Ascending aorta (tissue), 2 donors: ENCODE measurements around the gene CIT. TPM values are rescaled to one million over a fixed set of nuclear protein-coding genes. Genes with fewer than 3 reads are reported as not detected.

Experiments
- DNase-seq, 2 donors: peaks; one replicate each; pipeline ENCODE4 v3.0.0-alpha.2; 2019; ENCODE audit warnings: low spot score in 2 of 2
- H3K27ac ChIP-seq, 2 donors: fragments of 200-600 bp; sonication (generic); one replicate each; pipeline ENCODE4 v1.5.1; 2016 to 2017; ENCODE audit warnings: mild to moderate bottlenecking in 1 of 2
- H3K27me3 ChIP-seq: fragments of 200-600 bp; sonication (generic); one replicate; pipeline ENCODE4 v1.5.1; 2017
- H3K36me3 ChIP-seq, 2 donors: fragments of 200-600 bp; sonication (generic); one replicate each; pipeline ENCODE4 v1.5.1; 2016
- H3K4me1 ChIP-seq, 2 donors: fragments of 200-600 bp; sonication (generic); one replicate each; pipeline ENCODE4 v1.5.1; 2016 to 2017; ENCODE audit warnings: mild to moderate bottlenecking in 1 of 2
- H3K4me3 ChIP-seq, 2 donors: fragments of 200-600 bp; sonication (generic); one replicate each; pipeline ENCODE4 v1.5.1; 2016 to 2017; ENCODE audit warnings: mild to moderate bottlenecking in 1 of 2
- H3K9me3 ChIP-seq, 2 donors: fragments of 200-600 bp; sonication (generic); one replicate each; pipeline ENCODE4 v1.5.1; 2016
- intact Hi-C: fragments of 100-400 bp; cut with DNase I; formaldehyde crosslinking; loops from one replicate; pipeline ENCODE4 v1.15.1; 2023
- total RNA-seq: library from RNA; depleted of rRNA; stranded (reverse); fragments of >200 nt; gene quantifications from one replicate; pipeline ENCODE4 v1.1.0, GENCODE V29; 2016
- TF ChIP-seq, protein P1 (sequence below), 3 experiments: fragments of 200-600 bp in 2 of 3; fragments of 450-650 bp in 1 of 3; sonication (generic) in 2 of 3; IDR thresholded peaks; one replicate each; pipeline ENCODE4 v1.5.1; 2016 to 2019; ENCODE audit warnings: antibody characterized with exemption in 3 of 3, mild to moderate bottlenecking in 1 of 3, moderate library complexity in 1 of 3

CIT gene, protein sequence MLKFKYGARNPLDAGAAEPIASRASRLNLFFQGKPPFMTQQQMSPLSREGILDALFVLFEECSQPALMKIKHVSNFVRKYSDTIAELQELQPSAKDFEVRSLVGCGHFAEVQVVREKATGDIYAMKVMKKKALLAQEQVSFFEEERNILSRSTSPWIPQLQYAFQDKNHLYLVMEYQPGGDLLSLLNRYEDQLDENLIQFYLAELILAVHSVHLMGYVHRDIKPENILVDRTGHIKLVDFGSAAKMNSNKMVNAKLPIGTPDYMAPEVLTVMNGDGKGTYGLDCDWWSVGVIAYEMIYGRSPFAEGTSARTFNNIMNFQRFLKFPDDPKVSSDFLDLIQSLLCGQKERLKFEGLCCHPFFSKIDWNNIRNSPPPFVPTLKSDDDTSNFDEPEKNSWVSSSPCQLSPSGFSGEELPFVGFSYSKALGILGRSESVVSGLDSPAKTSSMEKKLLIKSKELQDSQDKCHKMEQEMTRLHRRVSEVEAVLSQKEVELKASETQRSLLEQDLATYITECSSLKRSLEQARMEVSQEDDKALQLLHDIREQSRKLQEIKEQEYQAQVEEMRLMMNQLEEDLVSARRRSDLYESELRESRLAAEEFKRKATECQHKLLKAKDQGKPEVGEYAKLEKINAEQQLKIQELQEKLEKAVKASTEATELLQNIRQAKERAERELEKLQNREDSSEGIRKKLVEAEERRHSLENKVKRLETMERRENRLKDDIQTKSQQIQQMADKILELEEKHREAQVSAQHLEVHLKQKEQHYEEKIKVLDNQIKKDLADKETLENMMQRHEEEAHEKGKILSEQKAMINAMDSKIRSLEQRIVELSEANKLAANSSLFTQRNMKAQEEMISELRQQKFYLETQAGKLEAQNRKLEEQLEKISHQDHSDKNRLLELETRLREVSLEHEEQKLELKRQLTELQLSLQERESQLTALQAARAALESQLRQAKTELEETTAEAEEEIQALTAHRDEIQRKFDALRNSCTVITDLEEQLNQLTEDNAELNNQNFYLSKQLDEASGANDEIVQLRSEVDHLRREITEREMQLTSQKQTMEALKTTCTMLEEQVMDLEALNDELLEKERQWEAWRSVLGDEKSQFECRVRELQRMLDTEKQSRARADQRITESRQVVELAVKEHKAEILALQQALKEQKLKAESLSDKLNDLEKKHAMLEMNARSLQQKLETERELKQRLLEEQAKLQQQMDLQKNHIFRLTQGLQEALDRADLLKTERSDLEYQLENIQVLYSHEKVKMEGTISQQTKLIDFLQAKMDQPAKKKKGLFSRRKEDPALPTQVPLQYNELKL (N-terminal part only)
- 1.2 TPM for total RNA-seq

- Histone ChIP-seq H3K27ac (no peak within 1 kb of the TSS), H3K9me3 (no peaks in the 10 kb centered on the region), H3K27me3 (no peaks in the 10 kb centered on the region), H3K36me3 (no peaks in the 10 kb centered on the region), H3K4me3 (peak within 1 kb of the TSS; percentile 88 to 92), H3K4me1 (peaks cover 4 to 5% of the 10 kb centered on the region in 2 donors)
- intact Hi-C loops: no loop called here
- TF ChIP-seq, protein P1, sequence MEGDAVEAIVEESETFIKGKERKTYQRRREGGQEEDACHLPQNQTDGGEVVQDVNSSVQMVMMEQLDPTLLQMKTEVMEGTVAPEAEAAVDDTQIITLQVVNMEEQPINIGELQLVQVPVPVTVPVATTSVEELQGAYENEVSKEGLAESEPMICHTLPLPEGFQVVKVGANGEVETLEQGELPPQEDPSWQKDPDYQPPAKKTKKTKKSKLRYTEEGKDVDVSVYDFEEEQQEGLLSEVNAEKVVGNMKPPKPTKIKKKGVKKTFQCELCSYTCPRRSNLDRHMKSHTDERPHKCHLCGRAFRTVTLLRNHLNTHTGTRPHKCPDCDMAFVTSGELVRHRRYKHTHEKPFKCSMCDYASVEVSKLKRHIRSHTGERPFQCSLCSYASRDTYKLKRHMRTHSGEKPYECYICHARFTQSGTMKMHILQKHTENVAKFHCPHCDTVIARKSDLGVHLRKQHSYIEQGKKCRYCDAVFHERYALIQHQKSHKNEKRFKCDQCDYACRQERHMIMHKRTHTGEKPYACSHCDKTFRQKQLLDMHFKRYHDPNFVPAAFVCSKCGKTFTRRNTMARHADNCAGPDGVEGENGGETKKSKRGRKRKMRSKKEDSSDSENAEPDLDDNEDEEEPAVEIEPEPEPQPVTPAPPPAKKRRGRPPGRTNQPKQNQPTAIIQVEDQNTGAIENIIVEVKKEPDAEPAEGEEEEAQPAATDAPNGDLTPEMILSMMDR (IDR thresholded peaks at IDR 0.05): no peak
- DNase-seq: peak; percentile 52 to 89
These were observed at the start of gene CIT for GRCh38 chr12:119876761-119877638. Gene CIT, minus strand, starts transcription at chr12:119877320. Its CDS starts 1,152 bp downstream, at chr12:119876168.

GRCh38 chr12:119925269-119925668, 48.1 kb upstream of the CIT start:
- Histone ChIP-seq H3K27ac (no peak overlapping the region), H3K4me1 (no peaks in the 10 kb centered on the region), H3K36me3 (no peaks in the 10 kb centered on the region), H3K9me3 (no peaks in the 10 kb centered on the region), H3K4me3 (no peak overlapping the region), H3K27me3 (no peaks in the 10 kb centered on the region)
- no peak for DNase-seq
- TF ChIP-seq, protein P1 (IDR thresholded peaks at IDR 0.05): no peak
- intact Hi-C loops: no loop called here

- TF ChIP-seq, protein P1 (IDR thresholded peaks at IDR 0.05): no peak
- H3K27ac ChIP-seq: no peak overlapping the region
- no peaks in the 10 kb centered on the region for H3K27me3 ChIP-seq
- no peak overlapping the region for H3K4me3 ChIP-seq
- H3K9me3 ChIP-seq: no peaks in the 10 kb centered on the region
- H3K36me3 ChIP-seq: no peaks in the 10 kb centered on the region
- DNase-seq: no peak
- no peaks in the 10 kb centered on the region for H3K4me1 ChIP-seq
- intact Hi-C loops: no loop called here
These were observed 42.9 kb upstream of the CIT start for GRCh38 chr12:119920064-119920463.

- Histone ChIP-seq H3K4me1 (no peaks in the 10 kb centered on the region), H3K4me3 (no peak overlapping the region), H3K27ac (no peak overlapping the region), H3K27me3 (no peaks in the 10 kb centered on the region), H3K9me3 (no peaks in the 10 kb centered on the region), H3K36me3 (no peaks in the 10 kb centered on the region)
- TF ChIP-seq, protein P1 (IDR thresholded peaks at IDR 0.05): no peak
- intact Hi-C loops: no loop called here
- DNase-seq: no peak
These were observed 38.9 kb upstream of the CIT start for GRCh38 chr12:119915894-119916510.
